ENCODE data around the gene SEPTIN2. TPM values are rescaled to one million over a fixed set of nuclear protein-coding genes. Genes with fewer than 3 reads are reported as not detected.
"Not testable (repeated sequence)": the region's sequence is repeated elsewhere in the genome, so short reads cannot be mapped to it uniquely, and the experiment has no call there.

Gene SEPTIN2
- total RNA-seq, 1 experiment from 2014 or later, result 353 TPM

- TF ChIP-seq ZNF425 (CRISPR knock-in tag; conservative IDR thresholded peaks at IDR 0.05) (no peak), ATF1 (CRISPR knock-in tag; IDR thresholded peaks at IDR 0.05) (no peak), KAT7 (CRISPR knock-in tag; IDR thresholded peaks at IDR 0.05; ENCODE audit: borderline replicate concordance) (no peak)
Measured at GRCh38 chr2:241372361-241372992, 56.8 kb downstream of the SEPTIN2 start (continued).

- H3K36me3 Mint-ChIP-seq, result peaks cover 15% of the 10 kb centered on the region
- ChIA-PET POLR2A (no interaction called here), CTCF (interaction anchor here (0.7 to 1.1 kb wide), 3 partner anchors 13 to 225 kb away, joined by 3 to 4 read pairs (median 3); no protein-coding TSS in a partner anchor)
- H3K9me3 Mint-ChIP-seq, result no peaks in the 10 kb centered on the region
- H3K27me3 Mint-ChIP-seq (ENCODE audit: low read depth), result no peaks in the 10 kb centered on the region
- no peaks in the 10 kb centered on the region for H3K4me1 Mint-ChIP-seq
- ATAC-seq (no peak), DNase-seq (ENCODE audit: low spot score) (no peak)
- TF ChIP-seq ATF1 (CRISPR knock-in tag; IDR thresholded peaks at IDR 0.05) (no peak), TEAD1 (CRISPR knock-in tag; IDR thresholded peaks at IDR 0.05) (no peak), ZNF425 (CRISPR knock-in tag; conservative IDR thresholded peaks at IDR 0.05) (no peak), ERG (CRISPR knock-in tag; IDR thresholded peaks at IDR 0.05) (no peak), FOXP1 (CRISPR knock-in tag; IDR thresholded peaks at IDR 0.05; ENCODE audit: borderline replicate concordance) (no peak), SMAD3 (CRISPR knock-in tag; IDR thresholded peaks at IDR 0.05; ENCODE audit: borderline replicate concordance) (no peak), E2F1 (CRISPR knock-in tag; IDR thresholded peaks at IDR 0.05) (no peak), MYBL2 (CRISPR knock-in tag; IDR thresholded peaks at IDR 0.05) (no peak), ZNF317 (CRISPR knock-in tag; IDR thresholded peaks at IDR 0.05; ENCODE audit: borderline replicate concordance, low read depth) (no peak), ATF6 (CRISPR knock-in tag; IDR thresholded peaks at IDR 0.05) (no peak), ZSCAN18 (CRISPR knock-in tag; IDR thresholded peaks at IDR 0.05) (no peak), KAT7 (CRISPR knock-in tag; IDR thresholded peaks at IDR 0.05; ENCODE audit: borderline replicate concordance) (no peak), ZNF671 (CRISPR knock-in tag; IDR thresholded peaks at IDR 0.05) (no peak), NFATC4 (CRISPR knock-in tag; IDR thresholded peaks at IDR 0.05) (no peak), EMX1 (CRISPR knock-in tag; IDR thresholded peaks at IDR 0.05) (no peak), TCF7 (CRISPR knock-in tag; IDR thresholded peaks at IDR 0.05; ENCODE audit: low read depth) (no peak), NFE2L1 (CRISPR knock-in tag; IDR thresholded peaks at IDR 0.05) (no peak), FOXP4 (CRISPR knock-in tag; IDR thresholded peaks at IDR 0.05) (no peak), SOX15 (CRISPR knock-in tag; IDR thresholded peaks at IDR 0.05) (no peak)
- H3K4me3 Mint-ChIP-seq, result no peak overlapping the region
- H3K27ac Mint-ChIP-seq, result no peak overlapping the region
Measured at GRCh38 chr2:241373446-241373845, 57.7 kb downstream of the SEPTIN2 start.

GRCh38 chr2:241373906-241374305 is 58.2 kb downstream of the SEPTIN2 start:
- DNase-seq (ENCODE audit: low spot score); POLR2A ChIA-PET; H3K27ac Mint-ChIP-seq; H3K9me3 Mint-ChIP-seq; H3K4me3 Mint-ChIP-seq; H3K27me3 Mint-ChIP-seq (ENCODE audit: low read depth); H3K4me1 Mint-ChIP-seq; ATAC-seq: not testable (repeated sequence)
- CTCF ChIA-PET, result interaction anchor here (1.1 kb wide), 1 partner anchor 12 kb away, joined by 3 read pairs; no protein-coding TSS in a partner anchor
- H3K36me3 Mint-ChIP-seq, result peaks cover 15% of the 10 kb centered on the region
